Gastroesophageal sphincter (tissue), 4 donors: ENCODE measurements around the gene AGRN. TPM values are rescaled to one million over a fixed set of nuclear protein-coding genes. Genes with fewer than 3 reads are reported as not detected.

Experiments
- ATAC-seq: fragments of 150-250 bp; one replicate; pipeline ENCODE4 v1.9.1; 2016; ENCODE audit warnings: mild to moderate bottlenecking, moderate library complexity
- H3K27ac ChIP-seq, 4 donors: fragments of 200-600 bp; sonication (generic) in 3 of 4; 1 replicate in 3 of 4; 2 replicates in 1 of 4; pipeline ENCODE4 v1.5.1; 2016 to 2019
- H3K27me3 ChIP-seq: fragments of 200-600 bp; sonication (generic); one replicate; pipeline ENCODE4 v1.5.1; 2019
- H3K36me3 ChIP-seq, 2 donors: fragments of 200-600 bp; sonication (generic); one replicate each; pipeline ENCODE4 v1.5.1; 2019; ENCODE audit warnings: control low read depth in 1 of 2
- H3K4me1 ChIP-seq, 3 donors: fragments of 200-600 bp; sonication (generic); 1 replicate in 2 of 3; 2 replicates in 1 of 3; pipeline ENCODE4 v1.5.1; 2016 to 2019; ENCODE audit warnings: control low read depth in 2 of 3
- H3K4me3 ChIP-seq, 2 donors: fragments of 200-600 bp; sonication (generic); one replicate each; pipeline ENCODE4 v1.5.1; 2019; ENCODE audit warnings: mild to moderate bottlenecking in 1 of 2, moderate library complexity in 1 of 2
- H3K9me3 ChIP-seq, 3 donors: fragments of 200-600 bp; sonication (generic); one replicate each; pipeline ENCODE4 v1.5.1; 2017 to 2019; ENCODE audit warnings: control low read depth in 2 of 3
- CTCF ChIP-seq, 4 experiments: fragments of 200-600 bp in 2 of 4; fragments of 450-650 bp in 2 of 4; sonication (generic) in 1 of 4; IDR thresholded peaks; one replicate each; pipeline ENCODE4 v1.5.1; 2017 to 2019; ENCODE audit warnings: antibody characterized with exemption in 4 of 4, mild to moderate bottlenecking in 2 of 4, moderate library complexity in 2 of 4
- EP300 ChIP-seq: sonication (generic); formaldehyde crosslinking; IDR thresholded peaks from one replicate; pipeline ENCODE4 v1.6.1; 2017; ENCODE audit warnings: antibody characterized with exemption, mild to moderate bottlenecking
- POLR2A ChIP-seq, 2 donors: fragments of 450-650 bp; IDR thresholded peaks; one replicate each; pipeline ENCODE4 v1.6.1; 2017; ENCODE audit warnings: antibody characterized with exemption in 2 of 2, mild to moderate bottlenecking in 2 of 2, moderate library complexity in 1 of 2
- POLR2AphosphoS5 ChIP-seq: sonication (generic); formaldehyde crosslinking; IDR thresholded peaks from one replicate; pipeline ENCODE4 v1.6.1; 2017; ENCODE audit warnings: antibody characterized with exemption
- WGBS, 2 donors: methylation state at CpG; one replicate each; pipeline ENCODE4 v1.1.5; 2018; ENCODE audit warnings: low coverage in 1 of 2; 5-methylcytosine and 5-hydroxymethylcytosine counted together
- total RNA-seq, 4 donors: library from RNA; depleted of rRNA; stranded (reverse); fragments of >200 nt; gene quantifications; one replicate each; pipeline ENCODE4 v1.1.0, GENCODE V29; 2016

AGRN gene
- 10 to 100 TPM; 18.0 to 33.6 (median 23.5) TPM for total RNA-seq

GRCh38 chr1:1020000-1020404 is at the start of gene AGRN:
TSS of gene AGRN (plus strand) at chr1:1020120. CDS start at chr1:1020173, 53 bp downstream.
- TF ChIP-seq POLR2AphosphoS5 (no peak), CTCF (IDR thresholded peaks at IDR 0.05) (no peak), EP300 (no peak)
- WGBS, 2 donors: no CpG with 5 or more reads among the region's 58 CpGs
- H3K4me3 ChIP-seq: peak within 1 kb of the TSS; percentile 54 to 89
- H3K4me1 ChIP-seq: peaks cover 0 to 50% (median 18%) of the 10 kb centered on the region in 3 donors
- H3K9me3 ChIP-seq: no peaks in the 10 kb centered on the region
- H3K27ac ChIP-seq: peak within 1 kb of the TSS; percentile 65 to 97 (median 96)
- ATAC-seq: peak; percentile 51
- H3K36me3 ChIP-seq: peaks cover 0 to 6% of the 10 kb centered on the region in 2 donors
- no peaks in the 10 kb centered on the region for H3K27me3 ChIP-seq

- Histone ChIP-seq H3K4me3 (no peak overlapping the region), H3K4me1 (peaks cover 0 to 23% (median 13%) of the 10 kb centered on the region in 3 donors), H3K36me3 (no peaks in the 10 kb centered on the region), H3K27ac (no peak overlapping the region), H3K27me3 (peaks cover 84% of the 10 kb centered on the region), H3K9me3 (no peaks in the 10 kb centered on the region)
- WGBS, 2 donors: 0% methylated on average over 1 of the region's 33 CpGs; no CpG with 5 or more reads in 1 of the 2 donors
- no peak for ATAC-seq
- TF ChIP-seq POLR2AphosphoS5: no peak
- TF ChIP-seq EP300: no peak
- no peak for TF ChIP-seq CTCF (IDR thresholded peaks at IDR 0.05)
- no peak for TF ChIP-seq POLR2A (IDR thresholded peaks at IDR 0.05)
Measured at GRCh38 chr1:970242-970972, 49.5 kb upstream of the AGRN start.

GRCh38 chr1:970973-971730 is 48.8 kb upstream of the AGRN start:
- peaks cover 0 to 26% (median 13%) of the 10 kb centered on the region in 3 donors for H3K4me1 ChIP-seq
- peaks cover 92% of the 10 kb centered on the region for H3K27me3 ChIP-seq
- WGBS, 2 donors: no CpG with 5 or more reads among the region's 42 CpGs
- TF ChIP-seq CTCF (IDR thresholded peaks at IDR 0.05): no peak
- TF ChIP-seq EP300: no peak
- TF ChIP-seq POLR2AphosphoS5: no peak
- TF ChIP-seq POLR2A (IDR thresholded peaks at IDR 0.05): no peak
- no peak overlapping the region for H3K27ac ChIP-seq
- no peak for ATAC-seq
- H3K36me3 ChIP-seq: no peaks in the 10 kb centered on the region
- no peak overlapping the region for H3K4me3 ChIP-seq
- H3K9me3 ChIP-seq: no peaks in the 10 kb centered on the region

- WGBS, 2 donors: 80% methylated on average over 1 of the region's 34 CpGs; no CpG with 5 or more reads in 1 of the 2 donors
- Histone ChIP-seq H3K27ac (no peak overlapping the region), H3K27me3 (peaks cover 96% of the 10 kb centered on the region)
Measured at GRCh38 chr1:971751-972506, 48.0 kb upstream of the AGRN start.

More at GRCh38 chr1:971751-972506, 48.0 kb upstream of the AGRN start:
- no peak for TF ChIP-seq POLR2AphosphoS5
- no peak for TF ChIP-seq CTCF (IDR thresholded peaks at IDR 0.05)
- TF ChIP-seq POLR2A (IDR thresholded peaks at IDR 0.05): no peak
- no peak for TF ChIP-seq EP300
- ATAC-seq: no peak
- H3K4me3 ChIP-seq: no peak overlapping the region
- H3K9me3 ChIP-seq: no peaks in the 10 kb centered on the region
- H3K4me1 ChIP-seq: peaks cover 0 to 22% (median 9%) of the 10 kb centered on the region in 3 donors
- no peaks in the 10 kb centered on the region for H3K36me3 ChIP-seq
